Endothelial cell of umbilical vein (primary cell): Measurements from ENCODE around the gene HTR3E. TPM values are rescaled to one million over a fixed set of nuclear protein-coding genes. Genes with fewer than 3 reads are reported as not detected.

Experiments used
- BruUV-seq: library from RNA; stranded (reverse); fragments of 400-500 nt; replicated peaks from 2 replicates; lab custom pipeline; 2021; lab: Mats Ljungman, UMichigan
- CTCF ChIA-PET: fragments of 300-600, 350-600 bp; sonication (Branson Sonifier 250); formaldehyde crosslinking; loops from one replicate; lab custom pipeline; 2021; ENCODE audit warnings: antibody characterized with exemption, inconsistent platforms; lab: Charles Lee
- POLR2A ChIA-PET: fragments of 300-600, 350-600 bp; sonication (Branson Sonifier 250); formaldehyde crosslinking; loops from one replicate; lab custom pipeline; 2021; ENCODE audit warnings: antibody characterized with exemption, inconsistent platforms; lab: Charles Lee
- DNase-seq: peaks from one replicate; pipeline ENCODE4 v3.0.0-alpha.2; 2011; ENCODE audit warnings: low read depth, low spot score
- FAIRE-seq: peaks from 2 replicates; lab custom pipeline; 2011; peaks lifted over from hg19 to GRCh38; lab: Jason Lieb, UNC
- H2AFZ ChIP-seq: 2 replicates; pipeline ENCODE4 v1.6.0; 2012; ENCODE audit warnings: low read depth, low read length, control low read depth, inconsistent platforms
- H3K27ac ChIP-seq: 2 replicates; pipeline ENCODE4 v1.5.1; 2011; ENCODE audit warnings: low read depth, mild to moderate bottlenecking, control low read depth, low read length, moderate library complexity; ENCODE audit not compliant: insufficient read depth
- H3K27me3 ChIP-seq, 2 experiments: 2 replicates each; pipeline versions ENCODE4 v1.6.0 to v1.6.1; 2011; ENCODE audit warnings: low read length in 2 of 2, mixed read lengths in 1 of 2; ENCODE audit not compliant: control insufficient read depth in 2 of 2, insufficient read depth in 2 of 2
- H3K36me3 ChIP-seq, 2 experiments: 2 replicates in 1 of 2; 3 replicates in 1 of 2; pipeline ENCODE4 v1.5.1; 2011; ENCODE audit warnings: low read length in 2 of 2, mild to moderate bottlenecking in 1 of 2, moderate library complexity in 1 of 2; ENCODE audit not compliant: control insufficient read depth in 2 of 2, insufficient read depth in 2 of 2; ENCODE audit errors: extremely low read depth in 1 of 2
- H3K4me1 ChIP-seq: 3 replicates; pipeline ENCODE4 v1.5.1; 2011; ENCODE audit warnings: mild to moderate bottlenecking, low read length; ENCODE audit not compliant: control insufficient read depth, insufficient read depth; ENCODE audit errors: extremely low read depth
- H3K4me2 ChIP-seq: 2 replicates; pipeline ENCODE4 v1.6.1; 2011; ENCODE audit warnings: low read length, control low read depth, mixed read lengths; ENCODE audit not compliant: insufficient read depth
- H3K4me3 ChIP-seq, 3 experiments: fragments of 200-600 bp in 1 of 3; sonication (generic), shearing (Covaris generic) in 1 of 3; replicated peaks in 1 of 3; 2 replicates each; pipeline ENCODE4 v1.5.1; 2011 to 2016; ENCODE audit warnings: control low read depth in 3 of 3, low read length in 3 of 3, mild to moderate bottlenecking in 2 of 3, inconsistent platforms in 1 of 3, low read depth in 1 of 3, moderate library complexity in 1 of 3; ENCODE audit not compliant: insufficient read depth in 1 of 3
- H3K79me2 ChIP-seq: 2 replicates; pipeline ENCODE4 v1.6.0; 2012; ENCODE audit warnings: low read length, inconsistent platforms; ENCODE audit not compliant: control insufficient read depth, insufficient read depth
- H3K9ac ChIP-seq: replicated peaks from 2 replicates; pipeline ENCODE3; 2011; ENCODE audit warnings: low read length, control low read depth; ENCODE audit not compliant: insufficient read depth; ENCODE audit errors: extremely low read depth
- H3K9me1 ChIP-seq: replicated peaks from 3 replicates; pipeline ENCODE4 v1.6.0; 2011; ENCODE audit warnings: mild to moderate bottlenecking, low read length; ENCODE audit not compliant: control insufficient read depth, insufficient read depth; ENCODE audit errors: extremely low read depth
- H3K9me3 ChIP-seq: replicated peaks from 2 replicates; pipeline ENCODE4 v1.5.1; 2012; ENCODE audit warnings: low read length, inconsistent platforms; ENCODE audit not compliant: control insufficient read depth, insufficient read depth
- H4K20me1 ChIP-seq: replicated peaks from 2 replicates; pipeline ENCODE3; 2011; ENCODE audit warnings: mild to moderate bottlenecking, low read length; ENCODE audit not compliant: control insufficient read depth, insufficient read depth; ENCODE audit errors: extremely low read depth
- CTCF ChIP-seq, 2 donors: IDR thresholded peaks; 1 replicate in 1 of 2; 2 replicates in 1 of 2; pipeline ENCODE4 v1.5.1; 2011; ENCODE audit warnings: low read length in 2 of 2, mild to moderate bottlenecking in 2 of 2, moderate library complexity in 2 of 2, control low read depth in 1 of 2, inconsistent platforms in 1 of 2, low read depth in 1 of 2; ENCODE audit not compliant: insufficient read depth in 1 of 2; ENCODE audit errors: extremely low read depth in 1 of 2
- EZH2 ChIP-seq: IDR thresholded peaks from 2 replicates; pipeline ENCODE4 v1.6.1; 2012; ENCODE audit warnings: borderline replicate concordance, low read depth, mild to moderate bottlenecking, moderate library complexity, low read length, inconsistent platforms; ENCODE audit not compliant: severe bottlenecking
- GATA2 ChIP-seq: IDR thresholded peaks from 2 replicates; pipeline ENCODE4 v1.7.0; 2011; ENCODE audit warnings: low read depth, mild to moderate bottlenecking, moderate library complexity, mixed read lengths, low read length; ENCODE audit not compliant: insufficient read length, insufficient read depth
- JUN ChIP-seq: IDR thresholded peaks from 2 replicates; pipeline ENCODE4 v1.6.1; 2011; ENCODE audit warnings: borderline replicate concordance, low read depth; ENCODE audit not compliant: insufficient read length, insufficient read depth
- MAX ChIP-seq: IDR thresholded peaks from 2 replicates; pipeline ENCODE4 v1.6.1; 2011; ENCODE audit not compliant: insufficient read depth, insufficient read length
- MYC ChIP-seq: IDR thresholded peaks from one replicate; pipeline ENCODE4 v1.6.1; 2011; ENCODE audit warnings: mild to moderate bottlenecking, low read depth, low read length
- POLR2A ChIP-seq: IDR thresholded peaks from 2 replicates; pipeline ENCODE4 v1.6.1; 2012; ENCODE audit warnings: low read depth, mild to moderate bottlenecking, control low read depth, low read length
- POLR2AphosphoS5 ChIP-seq: IDR thresholded peaks from 2 replicates; pipeline ENCODE4 v1.6.1; 2012; ENCODE audit warnings: low read depth, mild to moderate bottlenecking, control low read depth, low read length, moderate library complexity; ENCODE audit not compliant: insufficient read depth
- dilution Hi-C: fragments of 300-500 bp; cut with MboI; formaldehyde crosslinking; loops from one replicate; pipeline ENCODE4 v1.15.0; 2019; ENCODE audit warnings: low sequenced_read_pairs; ENCODE audit not compliant: extremely low pct_ligation_motif_present
- intact Hi-C: fragments of 100-400 bp; cut with micrococcal nuclease; formaldehyde crosslinking; loops from one replicate; pipeline ENCODE4 v1.10.0; 2022
- polyA plus RNA-seq, 4 experiments: library from polyadenylated mRNA; depleted of rRNA in 3 of 4; stranded (reverse) in 3 of 4; unstranded in 1 of 4; fragments of >200 nt; gene quantifications; 2 replicates each; pipeline versions ENCODE4 v1.2.1 to v1.2.3, GENCODE V29; 2011 to 2012; ENCODE audit warnings: missing spikeins in 1 of 4
- total RNA-seq: library from RNA; stranded (reverse); gene quantifications from 2 replicates; pipeline ENCODE4 v1.2.3, GENCODE V29; 2021

The HTR3E gene
- total and polyA plus RNA-seq, 2 donors (not counting 3 experiments of a cell fraction or from before 2014, with no cell fraction given): not detected

GRCh38 chr3:184092199-184092598 is 4.7 kb upstream of the HTR3E start:
- H3K9ac ChIP-seq: no peak overlapping the region
- H2AFZ ChIP-seq: no peak overlapping the region
- ChIA-PET CTCF (no interaction called here), POLR2A (no interaction called here)
- intact Hi-C loops: no loop called here
- no peaks in the 10 kb centered on the region for H4K20me1 ChIP-seq
- no peaks in the 10 kb centered on the region for H3K36me3 ChIP-seq
- no peak overlapping the region for H3K4me3 ChIP-seq
- no peak for DNase-seq
- BruUV-seq: no TSS peak
- no peak for FAIRE-seq
- H3K4me2 ChIP-seq: no peak overlapping the region
- H3K27ac ChIP-seq: no peak overlapping the region
- no peaks in the 10 kb centered on the region for H3K9me1 ChIP-seq
- H3K27me3 ChIP-seq: no peaks in the 10 kb centered on the region
- TF ChIP-seq EZH2: no peak
- no peak for TF ChIP-seq CTCF (IDR thresholded peaks at IDR 0.05; ENCODE audit: extremely low read depth in 1 of 2, insufficient read depth in 1 of 2, low read depth in 1 of 2, low read length in 2 of 2)
- no peak for TF ChIP-seq POLR2AphosphoS5
- TF ChIP-seq MYC: no peak
- TF ChIP-seq JUN: no peak
- TF ChIP-seq GATA2: no peak
- TF ChIP-seq POLR2A: no peak
- dilution Hi-C loops: no loop called here
- no peaks in the 10 kb centered on the region for H3K4me1 ChIP-seq
- no peaks in the 10 kb centered on the region for H3K79me2 ChIP-seq
- no peaks in the 10 kb centered on the region for H3K9me3 ChIP-seq

- dilution Hi-C loops (no loop called here), intact Hi-C loops (no loop called here)
- Histone ChIP-seq H3K9ac (no peak overlapping the region), H3K36me3 (no peaks in the 10 kb centered on the region), H3K4me2 (no peak overlapping the region), H3K4me1 (no peaks in the 10 kb centered on the region), H3K9me1 (no peaks in the 10 kb centered on the region), H3K4me3 (no peak overlapping the region), H3K79me2 (no peaks in the 10 kb centered on the region), H4K20me1 (no peaks in the 10 kb centered on the region), H3K27me3 (peaks cover 0 to 3% of the 10 kb centered on the region in 2 experiments), H2AFZ (no peak overlapping the region), H3K27ac (no peak overlapping the region), H3K9me3 (no peaks in the 10 kb centered on the region)
- TF ChIP-seq MYC (no peak), POLR2AphosphoS5 (no peak), MAX (no peak), JUN (no peak), POLR2A (no peak), CTCF (IDR thresholded peaks at IDR 0.05; ENCODE audit: extremely low read depth in 1 of 2, insufficient read depth in 1 of 2, low read depth in 1 of 2, low read length in 2 of 2) (no peak)
- FAIRE-seq: no peak
- DNase-seq: no peak
- BruUV-seq: no TSS peak
- CTCF ChIA-PET: no interaction called here
- POLR2A ChIA-PET: no interaction called here
Observed at GRCh38 chr3:184097556-184097955, 692 bp downstream of the HTR3E start.
